ENCODE data around the gene TFB1M. TPM values are rescaled to one million over a fixed set of nuclear protein-coding genes. Genes with fewer than 3 reads are reported as not detected.

Gene TFB1M
- total RNA-seq, 2 experiments from 2014 or later: 45.1 to 48.5 TPM

DNA sequence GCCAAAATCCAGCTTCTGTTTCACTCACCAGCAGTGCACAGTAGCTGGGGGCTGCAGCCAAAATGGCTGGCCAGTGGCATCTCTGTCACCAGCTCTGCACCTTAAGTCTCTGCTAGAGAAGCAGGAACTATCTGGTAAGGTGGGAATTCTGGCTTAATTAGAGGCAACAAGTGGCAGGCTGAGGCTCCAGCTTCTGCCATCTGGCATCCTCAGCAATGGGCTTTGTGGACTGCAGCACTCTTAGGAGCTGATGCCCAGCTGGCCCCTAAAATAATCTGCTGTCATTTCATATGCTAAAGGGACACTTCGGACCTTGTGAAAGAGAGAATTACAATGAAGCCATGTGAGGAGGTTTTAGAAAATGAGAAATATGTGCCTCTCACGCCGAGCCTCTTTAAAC, 55.1 kb downstream of the TFB1M start:
- Mint-ChIP-seq H3K36me3 (peaks cover 25% of the 10 kb centered on the region), H3K4me3 (no peak overlapping the region), H3K9me3 (no peaks in the 10 kb centered on the region), H3K4me1 (ENCODE audit: low read depth) (peaks cover 14% of the 10 kb centered on the region), H3K27ac (no peak overlapping the region), H3K27me3 (no peaks in the 10 kb centered on the region)
- CTCF ChIA-PET: interaction anchor here (0.6 to 2.3 kb wide), 3 partner anchors 9 to 280 kb away, joined by 3 to 9 read pairs (median 3); no protein-coding TSS in a partner anchor
- intact Hi-C loops (cut with micrococcal nuclease): no loop called here
- DNase-seq: no peak
- POLR2A ChIA-PET: no interaction called here

DNA sequence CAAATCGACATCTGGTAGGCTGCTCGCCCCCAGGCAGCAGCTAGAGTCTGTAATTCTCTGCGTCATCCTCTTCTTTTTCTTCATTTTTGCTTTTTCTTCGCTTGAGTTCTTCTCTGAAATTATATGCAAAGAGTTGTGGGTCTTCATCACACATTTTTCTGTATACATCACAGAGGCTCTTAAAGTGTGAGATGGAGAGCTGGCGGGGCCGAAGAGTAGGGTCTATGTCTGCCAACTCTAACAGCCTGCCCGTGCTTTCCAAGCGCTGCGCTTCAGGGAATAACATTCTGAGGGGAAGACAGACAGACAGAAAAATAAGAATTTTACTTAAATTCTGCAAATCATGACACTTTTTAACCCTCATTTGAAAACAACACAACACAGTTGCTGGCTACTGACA, 56.5 kb downstream of the TFB1M start:
- H3K36me3 Mint-ChIP-seq: peaks cover 31% of the 10 kb centered on the region
- H3K27me3 Mint-ChIP-seq: no peaks in the 10 kb centered on the region
- CTCF ChIA-PET: interaction anchor here (0.6 to 2.3 kb wide), 5 partner anchors 9 to 1732 kb away, joined by 3 to 9 read pairs (median 3); no protein-coding TSS in a partner anchor
- no peaks in the 10 kb centered on the region for H3K9me3 Mint-ChIP-seq
- DNase-seq: no peak
- intact Hi-C loops (cut with micrococcal nuclease): no loop called here
- H3K4me3 Mint-ChIP-seq: no peak overlapping the region
- no peak overlapping the region for H3K27ac Mint-ChIP-seq
- POLR2A ChIA-PET: no interaction called here
- peaks cover 14% of the 10 kb centered on the region for H3K4me1 Mint-ChIP-seq (ENCODE audit: low read depth)

DNA sequence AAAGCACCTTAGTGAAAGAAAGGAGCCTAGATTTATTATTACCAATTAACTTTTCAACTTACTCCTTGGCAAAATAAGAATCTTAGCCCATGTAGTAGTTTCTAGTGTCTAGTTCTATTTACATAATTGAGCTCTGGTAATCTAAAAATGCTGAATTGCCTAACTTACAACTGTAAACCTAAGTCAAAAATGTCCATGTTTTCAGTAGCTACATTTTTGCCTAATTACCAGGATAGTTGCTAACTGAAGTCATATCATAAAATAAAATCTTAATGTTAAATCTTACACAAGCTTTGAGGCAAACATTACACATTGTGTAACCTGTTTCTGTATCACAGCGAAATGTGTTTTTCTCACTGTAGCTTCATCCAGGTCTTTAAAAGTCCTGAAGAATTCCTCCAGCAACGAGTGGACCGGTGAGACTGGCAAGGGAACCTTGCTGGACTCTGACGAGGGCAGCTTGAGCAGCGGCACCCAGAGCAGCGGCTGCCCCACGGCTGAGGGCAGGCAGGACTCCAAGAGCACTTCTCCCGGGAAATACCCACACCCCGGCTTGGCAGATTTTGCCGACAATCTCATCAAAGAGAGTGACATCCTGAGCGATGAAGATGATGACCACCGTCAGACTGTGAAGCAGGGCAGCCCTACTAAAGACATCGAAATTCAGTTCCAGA, 58.0 kb downstream of the TFB1M start:
- intact Hi-C loops (cut with micrococcal nuclease): no loop called here
- no peak for DNase-seq
- Mint-ChIP-seq H3K27ac (no peak overlapping the region), H3K27me3 (no peaks in the 10 kb centered on the region), H3K36me3 (peaks cover 34% of the 10 kb centered on the region), H3K4me3 (no peak overlapping the region), H3K4me1 (ENCODE audit: low read depth) (peaks cover 10% of the 10 kb centered on the region), H3K9me3 (no peaks in the 10 kb centered on the region)
- ChIA-PET POLR2A (no interaction called here), CTCF (interaction anchor here (0.6 to 2.3 kb wide), 3 partner anchors 20 to 78 kb away, joined by 3 to 7 read pairs (median 3); no protein-coding TSS in a partner anchor)

DNA sequence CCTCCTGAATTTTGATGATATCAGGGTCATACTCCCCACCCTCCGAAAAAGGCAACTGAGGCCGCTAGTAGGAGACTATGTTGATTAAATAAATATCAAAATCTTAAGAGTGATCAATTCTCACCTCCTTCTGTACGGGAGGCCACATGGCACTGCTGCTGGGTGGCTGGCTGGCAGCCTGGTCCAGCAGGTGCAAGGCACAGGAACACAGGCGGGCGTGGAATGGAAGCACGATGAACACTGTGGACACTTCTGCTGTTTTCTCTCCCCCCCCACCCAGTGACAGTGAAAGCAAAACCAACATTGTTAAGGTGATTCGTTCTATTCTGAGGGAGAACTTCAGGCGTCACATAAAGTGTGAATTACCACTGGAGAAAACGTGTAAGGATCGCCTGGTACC, 60.1 kb downstream of the TFB1M start:
- Mint-ChIP-seq H3K27ac (no peak overlapping the region), H3K9me3 (no peaks in the 10 kb centered on the region), H3K4me3 (no peak overlapping the region), H3K27me3 (no peaks in the 10 kb centered on the region), H3K36me3 (peaks cover 30% of the 10 kb centered on the region), H3K4me1 (ENCODE audit: low read depth) (no peaks in the 10 kb centered on the region)
- ChIA-PET CTCF (interaction anchor here (2.3 kb wide), 1 partner anchor 76 kb away, joined by 7 read pairs; no protein-coding TSS in a partner anchor), POLR2A (no interaction called here)
- no peak for DNase-seq
- intact Hi-C loops (cut with micrococcal nuclease): no loop called here

DNA sequence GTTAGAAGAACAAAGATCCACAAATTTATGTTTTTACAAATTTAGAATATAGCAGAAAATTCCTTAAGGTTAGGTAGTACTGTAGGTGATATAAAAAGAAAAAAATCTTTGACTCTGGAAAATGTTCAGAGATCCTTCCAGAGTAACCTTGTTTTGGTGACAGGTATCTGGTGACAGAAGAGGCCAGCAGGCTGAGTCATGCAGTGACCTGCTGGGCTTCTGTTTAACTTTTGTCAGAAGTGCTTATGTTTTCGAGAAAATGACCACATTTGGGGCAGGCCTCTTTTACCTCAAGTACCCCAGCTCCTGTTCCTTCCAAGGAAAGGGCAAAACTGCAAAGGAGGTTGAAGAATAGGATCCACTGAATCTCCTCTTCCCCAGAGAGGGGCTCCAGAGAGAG, 60.9 kb downstream of the TFB1M start:
- POLR2A ChIA-PET: no interaction called here

DNA sequence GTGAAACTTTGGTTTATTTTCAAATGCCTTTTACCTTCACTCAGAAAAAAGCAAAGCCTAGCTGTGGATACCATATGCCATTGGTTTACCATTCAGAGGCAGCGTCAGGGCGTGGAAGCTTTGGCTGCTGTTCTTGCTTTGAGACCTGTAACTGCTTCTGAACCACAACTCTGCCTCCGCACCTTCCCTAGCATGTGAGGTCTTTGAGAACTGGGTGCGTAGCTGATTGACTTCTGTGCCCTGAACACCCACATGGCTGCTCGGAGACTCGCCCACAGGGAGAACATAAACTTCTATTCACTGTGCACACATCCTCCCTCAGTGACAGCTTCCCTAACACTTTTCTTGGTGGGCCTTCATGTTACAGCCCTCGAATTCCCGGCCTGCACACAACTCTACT, 61.7 kb downstream of the TFB1M start:
- intact Hi-C loops (cut with micrococcal nuclease): no loop called here
- no peaks in the 10 kb centered on the region for H3K27me3 Mint-ChIP-seq
- POLR2A ChIA-PET: no interaction called here
- H3K4me1 Mint-ChIP-seq (ENCODE audit: low read depth): no peaks in the 10 kb centered on the region
- CTCF ChIA-PET: interaction anchor here (4.2 kb wide), 1 partner anchor 75 kb away, joined by 28 read pairs; no protein-coding TSS in a partner anchor
- no peak overlapping the region for H3K27ac Mint-ChIP-seq
- no peak overlapping the region for H3K4me3 Mint-ChIP-seq
- no peak for DNase-seq
- H3K36me3 Mint-ChIP-seq: peaks cover 35% of the 10 kb centered on the region
- no peaks in the 10 kb centered on the region for H3K9me3 Mint-ChIP-seq

More for the DNA sequence above, 60.9 kb downstream of the TFB1M start:
- Mint-ChIP-seq H3K27me3 (no peaks in the 10 kb centered on the region), H3K4me3 (no peak overlapping the region), H3K4me1 (ENCODE audit: low read depth) (no peaks in the 10 kb centered on the region), H3K27ac (peak overlapping the region; percentile 6), H3K9me3 (no peaks in the 10 kb centered on the region), H3K36me3 (peaks cover 33% of the 10 kb centered on the region)
- no peak for DNase-seq
- intact Hi-C loops (cut with micrococcal nuclease): no loop called here
- CTCF ChIA-PET: interaction anchor here (4.2 kb wide), 1 partner anchor 75 kb away, joined by 28 read pairs; no protein-coding TSS in a partner anchor

DNA sequence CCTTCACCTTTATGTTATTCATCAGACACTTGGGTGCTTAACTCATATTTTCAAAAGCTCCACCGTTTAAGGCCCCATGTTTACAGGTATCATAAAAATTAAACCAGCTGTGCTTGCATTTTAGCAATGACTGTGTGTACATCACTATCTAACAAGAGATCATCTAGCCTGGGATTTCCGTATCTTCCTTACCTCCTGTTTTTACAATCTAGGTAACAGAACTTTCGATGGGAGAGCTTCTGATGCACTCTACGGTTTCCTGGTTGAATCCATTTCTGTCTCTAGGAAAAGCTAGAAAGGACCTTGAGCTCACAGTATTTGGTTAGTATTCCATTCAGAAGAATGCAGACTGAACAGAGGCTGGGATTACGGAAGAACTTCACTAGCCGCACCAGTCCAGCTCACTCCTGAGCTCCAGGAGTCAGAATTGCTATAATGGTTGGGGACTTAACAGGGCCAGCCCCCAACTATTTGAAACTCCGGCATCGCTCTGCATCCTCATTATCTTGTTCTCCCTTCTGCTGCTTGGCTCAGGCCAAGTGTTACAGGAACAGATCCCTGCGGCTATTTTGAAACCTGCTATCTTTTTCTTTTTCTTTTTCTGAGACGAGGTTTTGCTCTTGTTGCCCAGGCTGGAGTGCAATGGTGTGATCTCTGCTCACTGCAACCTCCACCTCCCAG, 63.4 kb downstream of the TFB1M start:
- H3K9me3 Mint-ChIP-seq: no peaks in the 10 kb centered on the region

DNA sequence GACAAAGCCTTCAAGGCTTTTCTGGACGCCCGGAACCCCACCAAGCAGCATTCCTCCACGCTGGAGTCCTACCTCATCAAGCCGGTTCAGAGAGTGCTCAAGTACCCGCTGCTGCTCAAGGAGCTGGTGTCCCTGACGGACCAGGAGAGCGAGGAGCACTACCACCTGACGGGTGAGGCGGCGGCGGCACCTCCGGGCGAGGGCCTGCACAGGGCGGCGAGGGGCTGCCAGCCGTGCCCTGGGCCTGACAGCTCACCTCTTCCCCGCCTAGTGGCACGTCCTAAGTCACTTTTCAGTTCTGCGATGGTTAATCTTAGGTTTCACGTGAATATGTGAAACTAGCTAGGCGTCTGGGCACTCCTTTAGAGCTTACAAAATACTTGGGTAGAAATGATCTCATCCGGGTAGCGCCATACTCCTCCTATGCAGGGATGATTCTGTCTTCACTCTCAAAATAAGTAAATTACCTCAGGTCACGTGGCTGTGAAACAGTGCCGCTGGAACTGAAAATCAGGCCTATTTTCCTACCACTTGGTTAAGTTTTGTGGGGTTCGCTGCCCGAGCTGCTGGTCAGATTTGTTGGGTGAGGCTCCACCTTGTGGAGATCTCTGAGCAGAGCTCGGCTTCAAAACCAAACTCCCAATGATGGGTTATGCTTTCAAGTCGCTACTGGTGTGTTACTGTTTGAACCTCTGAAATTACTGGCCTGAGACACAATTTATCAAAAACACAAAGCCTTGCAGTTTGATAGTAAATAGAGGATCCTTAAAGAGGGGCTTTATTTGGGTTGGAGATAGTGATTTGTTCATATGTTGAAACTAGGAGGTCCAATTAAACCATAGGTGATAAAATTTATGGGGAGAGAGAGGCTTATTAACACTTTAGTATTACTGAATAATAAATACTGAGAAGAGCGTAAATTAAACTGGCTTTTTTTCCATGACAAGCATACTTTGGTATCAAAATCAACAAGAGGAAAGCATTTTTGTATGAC, 66.0 kb downstream of the TFB1M start:
- H3K27me3 Mint-ChIP-seq: no peaks in the 10 kb centered on the region
- H3K27ac Mint-ChIP-seq: no peak overlapping the region
- intact Hi-C loops (cut with micrococcal nuclease): loop anchor here (1.0 kb wide), 2 partner anchors 71 to 320 kb away; no protein-coding TSS in a partner anchor
- no peaks in the 10 kb centered on the region for H3K4me1 Mint-ChIP-seq (ENCODE audit: low read depth)
- no peaks in the 10 kb centered on the region for H3K9me3 Mint-ChIP-seq
- peaks cover 12% of the 10 kb centered on the region for H3K36me3 Mint-ChIP-seq
- ChIA-PET CTCF (interaction anchor here (0.6 to 2.2 kb wide), 18 partner anchors 11 to 380 kb away, joined by 3 to 75 read pairs (median 6); no protein-coding TSS in a partner anchor), POLR2A (no interaction called here)
- peak; percentile 50 for DNase-seq
- no peak overlapping the region for H3K4me3 Mint-ChIP-seq

More for the DNA sequence above, 63.4 kb downstream of the TFB1M start:
- H3K36me3 Mint-ChIP-seq: peaks cover 27% of the 10 kb centered on the region
- H3K27ac Mint-ChIP-seq: no peak overlapping the region
- no peak overlapping the region for H3K4me3 Mint-ChIP-seq
- CTCF ChIA-PET: interaction anchor here (0.6 to 4.2 kb wide), 5 partner anchors 73 to 670 kb away, joined by 3 to 28 read pairs (median 3); no protein-coding TSS in a partner anchor
- DNase-seq: no peak
- no peaks in the 10 kb centered on the region for H3K27me3 Mint-ChIP-seq
- intact Hi-C loops (cut with micrococcal nuclease): no loop called here
- H3K4me1 Mint-ChIP-seq (ENCODE audit: low read depth): no peaks in the 10 kb centered on the region
- POLR2A ChIA-PET: interaction anchor here (0.8 kb wide), 1 partner anchor 11 kb away, joined by 3 read pairs; no protein-coding TSS in a partner anchor

DNA sequence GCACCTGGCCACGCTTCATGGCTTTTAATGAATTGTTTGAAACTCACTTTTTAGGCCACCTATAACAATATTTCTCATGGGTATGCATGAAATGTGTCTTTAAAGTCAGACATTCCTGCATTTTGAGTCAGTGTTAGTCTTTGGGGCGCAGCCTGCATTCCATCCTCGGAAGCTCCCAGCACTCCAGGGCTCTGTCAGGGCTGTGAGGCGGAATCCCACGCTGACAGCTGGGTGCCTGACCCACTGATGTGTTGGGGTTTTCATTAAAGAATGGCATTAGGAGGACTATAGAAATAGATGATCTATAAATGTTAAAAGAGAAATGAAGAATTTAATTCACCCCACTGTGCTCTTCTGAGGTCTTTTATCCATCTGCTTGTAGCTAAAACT, 66.7 kb downstream of the TFB1M start:
- Mint-ChIP-seq H3K27me3 (no peaks in the 10 kb centered on the region), H3K4me3 (no peak overlapping the region), H3K9me3 (no peaks in the 10 kb centered on the region), H3K36me3 (peaks cover 10% of the 10 kb centered on the region), H3K4me1 (ENCODE audit: low read depth) (no peaks in the 10 kb centered on the region), H3K27ac (no peak overlapping the region)
- intact Hi-C loops (cut with micrococcal nuclease): loop anchor here (1.0 kb wide), 2 partner anchors 70 to 319 kb away; no protein-coding TSS in a partner anchor
- CTCF ChIA-PET: interaction anchor here (0.6 to 2.2 kb wide), 17 partner anchors 11 to 380 kb away, joined by 3 to 75 read pairs (median 6); no protein-coding TSS in a partner anchor
- POLR2A ChIA-PET: no interaction called here
- DNase-seq: no peak

DNA sequence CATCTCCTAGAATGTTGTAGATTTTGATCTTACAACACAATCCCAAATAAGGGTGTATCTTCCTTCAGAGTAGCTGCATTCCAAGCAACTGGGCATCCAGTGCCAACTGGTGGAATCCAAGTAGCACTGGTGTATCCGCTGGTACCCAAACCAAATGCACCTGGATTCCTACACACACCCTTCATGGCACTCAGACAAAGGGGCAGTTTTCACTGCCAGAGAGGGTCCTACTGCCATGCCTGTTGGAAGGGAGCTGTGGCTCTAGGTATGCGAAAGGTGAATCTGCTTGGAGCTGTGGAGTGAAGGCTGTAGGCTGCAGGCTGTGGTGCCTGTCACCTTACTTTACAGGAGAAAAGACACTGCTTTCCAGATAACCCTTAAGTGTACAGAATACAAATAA, 67.5 kb downstream of the TFB1M start:
- no peak for DNase-seq
- Mint-ChIP-seq H3K36me3 (peaks cover 11% of the 10 kb centered on the region), H3K9me3 (no peaks in the 10 kb centered on the region), H3K4me3 (no peak overlapping the region), H3K27ac (no peak overlapping the region), H3K27me3 (no peaks in the 10 kb centered on the region), H3K4me1 (ENCODE audit: low read depth) (no peaks in the 10 kb centered on the region)
- intact Hi-C loops (cut with micrococcal nuclease): no loop called here
- ChIA-PET POLR2A (interaction anchor here (0.6 kb wide), 1 partner anchor 267 kb away, joined by 3 read pairs; no protein-coding TSS in a partner anchor), CTCF (interaction anchor here (2.2 kb wide), 1 partner anchor 319 kb away, joined by 12 read pairs; no protein-coding TSS in a partner anchor)

DNA sequence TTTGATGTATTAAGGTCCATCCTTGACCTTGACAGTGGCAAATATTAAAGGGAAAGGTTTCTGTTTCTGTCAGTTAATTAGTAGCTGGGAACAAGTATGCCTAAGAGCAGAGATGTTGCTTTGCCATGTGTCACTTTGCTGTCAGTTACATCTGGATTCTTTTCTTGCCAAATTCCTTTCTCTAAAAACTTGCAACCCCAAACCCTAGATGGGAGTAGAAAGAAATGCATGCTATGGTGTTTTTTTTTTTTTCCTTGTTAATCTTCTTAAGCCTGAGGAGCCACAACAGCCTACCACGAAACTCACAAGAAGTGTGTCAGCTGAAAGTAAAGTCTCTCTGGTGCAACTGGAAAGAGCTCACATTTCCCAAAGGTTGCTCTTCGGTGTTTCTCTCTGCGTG, 68.5 kb downstream of the TFB1M start:
- Mint-ChIP-seq H3K4me1 (ENCODE audit: low read depth) (no peaks in the 10 kb centered on the region), H3K36me3 (peaks cover 11% of the 10 kb centered on the region), H3K9me3 (no peaks in the 10 kb centered on the region), H3K27ac (no peak overlapping the region), H3K4me3 (no peak overlapping the region), H3K27me3 (no peaks in the 10 kb centered on the region)
- intact Hi-C loops (cut with micrococcal nuclease): no loop called here
- POLR2A ChIA-PET: no interaction called here
- CTCF ChIA-PET: interaction anchor here (0.8 kb wide), 1 partner anchor 69 kb away, joined by 4 read pairs; no protein-coding TSS in a partner anchor
- no peak for DNase-seq

Data from activated CD4-positive, alpha-beta memory T cell treated with anti-CD3 and anti-CD28 coated beads for 36 hours (primary cell).